ENCODE measurements around the gene CCDC149. TPM values are rescaled to one million over a fixed set of nuclear protein-coding genes. Genes with fewer than 3 reads are reported as not detected.
A peak's percentile ranks its signal among the peaks of the same experiment; 100 is the strongest.

The CCDC149 gene
- total RNA-seq, 1 experiment from 2014 or later = 8.9 TPM

GRCh38 chr4:24772061-24772705, 140.7 kb downstream of the CCDC149 start:
- BruUV-seq (replicated peaks) = no TSS peak
- no peak for TF ChIP-seq CTCF (IDR thresholded peaks at IDR 0.05; ENCODE audit: unreplicated experiment)
- peaks cover 22% of the 10 kb centered on the region for H3K4me1 Mint-ChIP-seq (ENCODE audit: low read depth, unreplicated experiment)
- intact Hi-C loops (cut with micrococcal nuclease; ENCODE audit: unreplicated experiment) = no loop called here
- H3K36me3 Mint-ChIP-seq (ENCODE audit: insufficient read depth, unreplicated experiment) = peaks cover 5% of the 10 kb centered on the region
- CTCF ChIA-PET = no interaction called here
- H3K27ac Mint-ChIP-seq (ENCODE audit: unreplicated experiment) = peak overlapping the region; percentile 31
- no peaks in the 10 kb centered on the region for H3K9me3 Mint-ChIP-seq (ENCODE audit: low read depth, unreplicated experiment)
- no peak for DNase-seq
- H3K4me3 Mint-ChIP-seq (ENCODE audit: low read depth, unreplicated experiment) = no peak overlapping the region
- no peaks in the 10 kb centered on the region for H3K27me3 Mint-ChIP-seq (ENCODE audit: unreplicated experiment)

GRCh38 chr4:24771241-24771640, 141.6 kb downstream of the CCDC149 start:
- Mint-ChIP-seq H3K27me3 (ENCODE audit: unreplicated experiment) (no peaks in the 10 kb centered on the region), H3K27ac (ENCODE audit: unreplicated experiment) (no peak overlapping the region), H3K9me3 (ENCODE audit: low read depth, unreplicated experiment) (no peaks in the 10 kb centered on the region), H3K36me3 (ENCODE audit: insufficient read depth, unreplicated experiment) (peaks cover 5% of the 10 kb centered on the region), H3K4me1 (ENCODE audit: low read depth, unreplicated experiment) (peaks cover 22% of the 10 kb centered on the region), H3K4me3 (ENCODE audit: low read depth, unreplicated experiment) (no peak overlapping the region)
- CTCF ChIA-PET = no interaction called here
- no peak for TF ChIP-seq CTCF (IDR thresholded peaks at IDR 0.05; ENCODE audit: unreplicated experiment)
- DNase-seq = no peak
- BruUV-seq (replicated peaks) = no TSS peak
- intact Hi-C loops (cut with micrococcal nuclease; ENCODE audit: unreplicated experiment) = no loop called here

GRCh38 chr4:24770667-24771066, 142.2 kb downstream of the CCDC149 start:
- no peak for DNase-seq
- Mint-ChIP-seq H3K4me1 (ENCODE audit: low read depth, unreplicated experiment) (peaks cover 22% of the 10 kb centered on the region), H3K36me3 (ENCODE audit: insufficient read depth, unreplicated experiment) (peaks cover 5% of the 10 kb centered on the region), H3K4me3 (ENCODE audit: low read depth, unreplicated experiment) (no peak overlapping the region), H3K9me3 (ENCODE audit: low read depth, unreplicated experiment) (no peaks in the 10 kb centered on the region), H3K27ac (ENCODE audit: unreplicated experiment) (peak overlapping the region; percentile 88), H3K27me3 (ENCODE audit: unreplicated experiment) (no peaks in the 10 kb centered on the region)
- intact Hi-C loops (cut with micrococcal nuclease; ENCODE audit: unreplicated experiment) = no loop called here
- CTCF ChIA-PET = interaction anchor here (0.8 to 1.3 kb wide), 3 partner anchors 16 to 23 kb away, joined by 3 read pairs; no protein-coding TSS in a partner anchor
- TF ChIP-seq CTCF (IDR thresholded peaks at IDR 0.05; ENCODE audit: unreplicated experiment) = no peak
- BruUV-seq (replicated peaks) = no TSS peak

GRCh38 chr4:24770032-24770584, 142.7 kb downstream of the CCDC149 start:
- no peaks in the 10 kb centered on the region for H3K27me3 Mint-ChIP-seq (ENCODE audit: unreplicated experiment)
- peak overlapping the region; percentile 88 for H3K27ac Mint-ChIP-seq (ENCODE audit: unreplicated experiment)
- CTCF ChIA-PET = interaction anchor here (0.8 to 1.3 kb wide), 3 partner anchors 15 to 23 kb away, joined by 3 read pairs; no protein-coding TSS in a partner anchor
- H3K36me3 Mint-ChIP-seq (ENCODE audit: insufficient read depth, unreplicated experiment) = peaks cover 5% of the 10 kb centered on the region
- peak; percentile 53 for DNase-seq
- BruUV-seq (replicated peaks) = no TSS peak
- intact Hi-C loops (cut with micrococcal nuclease; ENCODE audit: unreplicated experiment) = no loop called here
- no peak for TF ChIP-seq CTCF (IDR thresholded peaks at IDR 0.05; ENCODE audit: unreplicated experiment)
- H3K4me1 Mint-ChIP-seq (ENCODE audit: low read depth, unreplicated experiment) = peaks cover 25% of the 10 kb centered on the region
- no peaks in the 10 kb centered on the region for H3K9me3 Mint-ChIP-seq (ENCODE audit: low read depth, unreplicated experiment)
- H3K4me3 Mint-ChIP-seq (ENCODE audit: low read depth, unreplicated experiment) = no peak overlapping the region

All from Calu3 (cell line).